GM23248 (cell line): ENCODE results near the gene TTLL5. TPM values are rescaled to one million over a fixed set of nuclear protein-coding genes. Genes with fewer than 3 reads are reported as not detected.

ENCODE experiments used
- DNase-seq: peaks from one replicate; pipeline ENCODE4 v3.0.0-alpha.2; 2015
- H2AFZ ChIP-seq: fragments of 200-600 bp; sonication (generic); 2 replicates; pipeline ENCODE4 v1.6.1; 2016; ENCODE audit warnings: antibody characterized with exemption
- H3F3A ChIP-seq: fragments of 200-600 bp; sonication (generic); 2 replicates; pipeline ENCODE4 v1.6.1; 2016; ENCODE audit warnings: mild to moderate bottlenecking, antibody characterized with exemption, mixed run types; ENCODE audit not compliant: insufficient read depth
- H3K27ac ChIP-seq: fragments of 200-600 bp; sonication (generic); 2 replicates; pipeline ENCODE4 v1.5.1; 2016; ENCODE audit warnings: mild to moderate bottlenecking
- H3K27me3 ChIP-seq: fragments of 200-600 bp; sonication (generic); replicated peaks from 2 replicates; pipeline ENCODE4 v1.6.1; 2016; ENCODE audit warnings: mild to moderate bottlenecking; ENCODE audit not compliant: insufficient read depth
- H3K36me3 ChIP-seq: fragments of 200-600 bp; sonication (generic); 2 replicates; pipeline ENCODE4 v1.6.1; 2016; ENCODE audit warnings: low read depth, mild to moderate bottlenecking
- H3K4me1 ChIP-seq: fragments of 200-600 bp; sonication (generic); 2 replicates; pipeline ENCODE4 v1.6.1; 2016; ENCODE audit warnings: mild to moderate bottlenecking; ENCODE audit not compliant: insufficient read depth
- H3K4me2 ChIP-seq: fragments of 200-600 bp; sonication (generic); one replicate; pipeline ENCODE4 v1.6.1; 2016; ENCODE audit warnings: mild to moderate bottlenecking; ENCODE audit not compliant: unreplicated experiment
- H3K4me3 ChIP-seq: fragments of 200-600 bp; sonication (generic); 2 replicates; pipeline ENCODE4 v1.5.1; 2016; ENCODE audit warnings: mild to moderate bottlenecking
- H3K79me2 ChIP-seq: fragments of 200-600 bp; sonication (generic); 2 replicates; pipeline ENCODE4 v1.6.1; 2016; ENCODE audit warnings: mild to moderate bottlenecking; ENCODE audit not compliant: insufficient read depth
- H3K9ac ChIP-seq: fragments of 200-600 bp; sonication (generic); 2 replicates; pipeline ENCODE4 v1.6.1; 2016; ENCODE audit warnings: mild to moderate bottlenecking
- H3K9me2 ChIP-seq: fragments of 200-600 bp; sonication (generic); 2 replicates; pipeline ENCODE4 v1.6.1; 2016; ENCODE audit warnings: mixed run types, mild to moderate bottlenecking, moderate library complexity; ENCODE audit not compliant: insufficient read depth
- H3K9me3 ChIP-seq: fragments of 200-600 bp; sonication (generic); one replicate; pipeline ENCODE4 v1.6.1; 2017; ENCODE audit warnings: low read depth
- H4K20me1 ChIP-seq: fragments of 200-600 bp; sonication (generic); 2 replicates; pipeline ENCODE4 v1.6.0; 2016; ENCODE audit not compliant: insufficient read depth
- EZH2 ChIP-seq: fragments of 200-600 bp; sonication (generic); IDR thresholded peaks from 2 replicates; pipeline ENCODE4 v1.6.1; 2018; ENCODE audit warnings: antibody characterized with exemption, mild to moderate bottlenecking; ENCODE audit not compliant: insufficient read depth, poor library complexity, severe bottlenecking
- EZH2phosphoT487 ChIP-seq: fragments of 200-600 bp; sonication (generic); IDR thresholded peaks from 2 replicates; pipeline ENCODE4 v1.6.1; 2018; ENCODE audit warnings: antibody characterized with exemption, moderate library complexity, mild to moderate bottlenecking, low read depth; ENCODE audit not compliant: insufficient read depth
- WGBS, 2 experiments: methylation state at CpG; one replicate each; pipeline ENCODE4 v1.1.6; 2015 to 2017; ENCODE audit warnings: low lambda C conversion rate in 2 of 2, low coverage in 1 of 2; ENCODE audit errors: missing lambda C conversion rate in 2 of 2; 5-methylcytosine and 5-hydroxymethylcytosine counted together
- in situ Hi-C: fragments of 300-500 bp; cut with MboI; formaldehyde crosslinking; loops from 2 replicates; pipeline ENCODE4 v1.15.0; 2020
- polyA plus RNA-seq: library from polyadenylated mRNA; unstranded; fragments of >200 nt; fragmentation: Nextera tagmentation; extraction: Ambion mirVana; gene quantifications from 2 replicates; pipeline ENCODE4 v1.2.1, GENCODE V29; 2016
- total RNA-seq: library from RNA; depleted of rRNA; stranded (reverse); fragments of >200 nt; shearing (Covaris generic); gene quantifications from 2 replicates; pipeline ENCODE4 v1.2.3, GENCODE V29; 2014

Gene TTLL5
- total and polyA plus RNA-seq, 2 experiments from 2014 or later, result 14.6 to 17.8 TPM

GRCh38 chr14:75858362-75858761 lies 197.3 kb downstream of the TTLL5 start:
- Histone ChIP-seq H3K4me2 (no peak overlapping the region), H2AFZ (no peak overlapping the region)

GRCh38 chr14:75859746-75860145 lies 198.7 kb downstream of the TTLL5 start:
- Histone ChIP-seq H3K9me3 (no peaks in the 10 kb centered on the region), H3K36me3 (no peaks in the 10 kb centered on the region), H3K79me2 (no peaks in the 10 kb centered on the region), H2AFZ (no peak overlapping the region), H4K20me1 (no peaks in the 10 kb centered on the region), H3K4me2 (no peak overlapping the region), H3F3A (peaks cover 37% of the 10 kb centered on the region), H3K27ac (0 out of 2 replicates have a peak overlapping the region, but pooled peaks have one; percentile 85), H3K27me3 (no peaks in the 10 kb centered on the region), H3K9ac (no peak overlapping the region), H3K9me2 (no peaks in the 10 kb centered on the region), H3K4me1 (peaks cover 37% of the 10 kb centered on the region), H3K4me3 (no peak overlapping the region)
- WGBS, 2 experiments, result 66% methylated on average over 3 of the region's 3 CpGs
- no peak for TF ChIP-seq EZH2
- no peak for TF ChIP-seq EZH2phosphoT487
- in situ Hi-C loops, result no loop called here
- DNase-seq, result peak; percentile 20

More at GRCh38 chr14:75858362-75858761, 197.3 kb downstream of the TTLL5 start:
- 96 to 100% methylated on average over 2 of the region's 2 CpGs for WGBS, 2 experiments
- Histone ChIP-seq H3K4me3 (no peak overlapping the region), H3K9me3 (no peaks in the 10 kb centered on the region), H3K36me3 (no peaks in the 10 kb centered on the region), H3K4me1 (peaks cover 35% of the 10 kb centered on the region), H3K9me2 (no peaks in the 10 kb centered on the region), H4K20me1 (no peaks in the 10 kb centered on the region), H3F3A (peaks cover 36% of the 10 kb centered on the region), H3K27me3 (no peaks in the 10 kb centered on the region), H3K79me2 (no peaks in the 10 kb centered on the region), H3K27ac (no peak overlapping the region), H3K9ac (no peak overlapping the region)
- no peak for TF ChIP-seq EZH2
- no peak for TF ChIP-seq EZH2phosphoT487
- in situ Hi-C loops, result no loop called here
- DNase-seq, result no peak

- peak overlapping the region; percentile 27 for H2AFZ ChIP-seq
- H4K20me1 ChIP-seq, result no peaks in the 10 kb centered on the region
- H3K27ac ChIP-seq, result peak overlapping the region; percentile 85
- in situ Hi-C loops, result no loop called here
- H3K4me1 ChIP-seq, result peaks cover 46% of the 10 kb centered on the region
- no peaks in the 10 kb centered on the region for H3K9me3 ChIP-seq
- peak overlapping the region; percentile 47 for H3K9ac ChIP-seq
- no peak overlapping the region for H3K4me3 ChIP-seq
- H3K36me3 ChIP-seq, result no peaks in the 10 kb centered on the region
- no peak for DNase-seq
- no peaks in the 10 kb centered on the region for H3K9me2 ChIP-seq
- H3F3A ChIP-seq, result peaks cover 46% of the 10 kb centered on the region
- no peaks in the 10 kb centered on the region for H3K27me3 ChIP-seq
- H3K4me2 ChIP-seq, result peak overlapping the region; percentile 69
- TF ChIP-seq EZH2phosphoT487 (no peak), EZH2 (no peak)
- no peaks in the 10 kb centered on the region for H3K79me2 ChIP-seq
- WGBS, 2 experiments, result 64 to 71% methylated on average over 5 of the region's 5 CpGs
Observed at GRCh38 chr14:75860561-75861160, 199.6 kb downstream of the TTLL5 start.

- H3K27me3 ChIP-seq, result no peaks in the 10 kb centered on the region
- peaks cover 51% of the 10 kb centered on the region for H3K4me1 ChIP-seq
- in situ Hi-C loops, result no loop called here
- peak overlapping the region; percentile 28 for H3K4me3 ChIP-seq
- H3K9me3 ChIP-seq, result no peaks in the 10 kb centered on the region
- no peaks in the 10 kb centered on the region for H3K36me3 ChIP-seq
- peak overlapping the region; percentile 85 for H3K27ac ChIP-seq
- H3F3A ChIP-seq, result peaks cover 48% of the 10 kb centered on the region
- WGBS, 2 experiments, result 0 to 3% methylated on average over 4 of the region's 4 CpGs
- peak overlapping the region; percentile 27 for H2AFZ ChIP-seq
- no peaks in the 10 kb centered on the region for H3K79me2 ChIP-seq
- no peaks in the 10 kb centered on the region for H4K20me1 ChIP-seq
- DNase-seq, result peak; percentile 89
- TF ChIP-seq EZH2phosphoT487, result no peak
- no peak for TF ChIP-seq EZH2
- no peaks in the 10 kb centered on the region for H3K9me2 ChIP-seq
- peak overlapping the region; percentile 69 for H3K4me2 ChIP-seq
- H3K9ac ChIP-seq, result peak overlapping the region; percentile 64
Observed at GRCh38 chr14:75861161-75861621, 200.1 kb downstream of the TTLL5 start.
